ENCODE measurements around the gene KRR1. TPM values are rescaled to one million over a fixed set of nuclear protein-coding genes. Genes with fewer than 3 reads are reported as not detected.
"Not testable (repeated sequence)": the region's sequence is repeated elsewhere in the genome, so short reads cannot be mapped to it uniquely, and the experiment has no call there.

KRR1 gene
- polyA plus RNA-seq, 3 donors: 75.3 to 103 (median 92.8) TPM

GRCh38 chr12:75533239-75533638 is 21.8 kb upstream of the KRR1 start:
- no peak for DNase-seq (ENCODE audit: extremely low read depth in 1 of 11, low read depth in 9 of 11, low spot score in 4 of 11)

- DNase-seq (ENCODE audit: extremely low read depth in 1 of 11, low read depth in 9 of 11, low spot score in 4 of 11): no peak
Observed at GRCh38 chr12:75529826-75530225, 18.4 kb upstream of the KRR1 start.

GRCh38 chr12:75529316-75529715 is 17.9 kb upstream of the KRR1 start:
- DNase-seq (ENCODE audit: extremely low read depth in 1 of 11, low read depth in 9 of 11, low spot score in 4 of 11): no peak

- DNase-seq (ENCODE audit: extremely low read depth in 1 of 11, low read depth in 9 of 11, low spot score in 4 of 11): no peak
Observed at GRCh38 chr12:75528692-75529091, 17.3 kb upstream of the KRR1 start.

- DNase-seq (ENCODE audit: extremely low read depth in 1 of 11, low read depth in 9 of 11, low spot score in 4 of 11): no peak
Observed at GRCh38 chr12:75528272-75528671, 16.9 kb upstream of the KRR1 start.

GRCh38 chr12:75526655-75527511 is 15.5 kb upstream of the KRR1 start:
- peak in 7 of 11 donors; percentile 26 to 59 (median 44) for DNase-seq (ENCODE audit: extremely low read depth in 1 of 11, low read depth in 9 of 11, low spot score in 4 of 11)

- DNase-seq (ENCODE audit: extremely low read depth in 1 of 11, low read depth in 9 of 11, low spot score in 4 of 11): no peak
Observed at GRCh38 chr12:75525263-75525662, 13.9 kb upstream of the KRR1 start.

- not testable (repeated sequence) for DNase-seq (ENCODE audit: extremely low read depth in 1 of 11, low read depth in 9 of 11, low spot score in 4 of 11)
Observed at GRCh38 chr12:75522124-75522523, 10.7 kb upstream of the KRR1 start.

GRCh38 chr12:75521224-75521623 is 9.8 kb upstream of the KRR1 start:
- not testable (repeated sequence) for DNase-seq (ENCODE audit: extremely low read depth in 1 of 11, low read depth in 9 of 11, low spot score in 4 of 11)

- no peak for DNase-seq (ENCODE audit: extremely low read depth in 1 of 11, low read depth in 9 of 11, low spot score in 4 of 11)
Observed at GRCh38 chr12:75509621-75510020, 1.8 kb downstream of the KRR1 start.

- no peak for DNase-seq (ENCODE audit: extremely low read depth in 1 of 11, low read depth in 9 of 11, low spot score in 4 of 11)
Observed at GRCh38 chr12:75508159-75508558, 3.2 kb downstream of the KRR1 start.

GRCh38 chr12:75507086-75507485 is 4.3 kb downstream of the KRR1 start:
- DNase-seq (ENCODE audit: extremely low read depth in 1 of 11, low read depth in 9 of 11, low spot score in 4 of 11): no peak

GRCh38 chr12:75505706-75506312 is 5.6 kb downstream of the KRR1 start:
- no peak for DNase-seq (ENCODE audit: extremely low read depth in 1 of 11, low read depth in 9 of 11, low spot score in 4 of 11)

- DNase-seq (ENCODE audit: extremely low read depth in 1 of 11, low read depth in 9 of 11, low spot score in 4 of 11): no peak
Observed at GRCh38 chr12:75503866-75504265, 7.5 kb downstream of the KRR1 start.

GRCh38 chr12:75503459-75503858 is 8.0 kb downstream of the KRR1 start:
- no peak for DNase-seq (ENCODE audit: extremely low read depth in 1 of 11, low read depth in 9 of 11, low spot score in 4 of 11)

GRCh38 chr12:75491169-75491568 is 20.2 kb downstream of the KRR1 start:
- no peak for DNase-seq (ENCODE audit: extremely low read depth in 1 of 11, low read depth in 9 of 11, low spot score in 4 of 11)

GRCh38 chr12:75489613-75490210 is 21.7 kb downstream of the KRR1 start:
- no peak for DNase-seq (ENCODE audit: extremely low read depth in 1 of 11, low read depth in 9 of 11, low spot score in 4 of 11)

GRCh38 chr12:75489187-75489586 is 22.2 kb downstream of the KRR1 start:
- no peak for DNase-seq (ENCODE audit: extremely low read depth in 1 of 11, low read depth in 9 of 11, low spot score in 4 of 11)

- no peak for DNase-seq (ENCODE audit: extremely low read depth in 1 of 11, low read depth in 9 of 11, low spot score in 4 of 11)
Observed at GRCh38 chr12:75488553-75488952, 22.9 kb downstream of the KRR1 start.

GRCh38 chr12:75487308-75487707 is 24.1 kb downstream of the KRR1 start:
- DNase-seq (ENCODE audit: extremely low read depth in 1 of 11, low read depth in 9 of 11, low spot score in 4 of 11): no peak
